ENCODE data around the gene CD2BP2.

The CD2BP2 gene

GRCh38 chr16:30371248-30371816 is 16.2 kb upstream of the CD2BP2 start:
- Histone ChIP-seq H3K18ac (ENCODE audit: low read length) (no peak overlapping the region), H4K5ac (ENCODE audit: low read length) (peak overlapping the region; percentile 84), H3K36me3 (ENCODE audit: control insufficient read depth, insufficient read depth, low read length) (no peaks in the 10 kb centered on the region), H2BK5ac (ENCODE audit: low read length) (no peak overlapping the region), H3K56ac (ENCODE audit: low read length) (peak overlapping the region; percentile 69), H3K23ac (ENCODE audit: low read length) (no peak overlapping the region), H3K4me1 (ENCODE audit: control insufficient read depth, low read depth, low read length) (peaks cover 20% of the 10 kb centered on the region), H2AK5ac (ENCODE audit: low read length) (peak overlapping the region; percentile 36), H3K9ac (ENCODE audit: low read length) (peak overlapping the region; percentile 62), H2BK120ac (ENCODE audit: low read depth, low read length) (no peak overlapping the region), H3K4me2 (ENCODE audit: low read length) (peak overlapping the region; percentile 64), H3K79me1 (ENCODE audit: low read length) (peaks cover 23% of the 10 kb centered on the region), H2BK15ac (replicated peaks; ENCODE audit: low read depth) (no peak overlapping the region), H3K27ac (ENCODE audit: low read depth, low read length) (peak overlapping the region; percentile 13), H3K4ac (ENCODE audit: low read depth, low read length) (no peak overlapping the region), H3K79me2 (ENCODE audit: control insufficient read depth, insufficient read depth, low read length) (peaks cover 28% of the 10 kb centered on the region), H3K27me3 (ENCODE audit: insufficient read depth, low read length, poor library complexity) (no peaks in the 10 kb centered on the region), H3K4me3 (ENCODE audit: low read length) (no peak overlapping the region), H4K8ac (ENCODE audit: low read depth, low read length) (no peak overlapping the region)
- WGBS (ENCODE audit: extremely low coverage, insufficient coverage, low lambda C conversion rate) = no CpG with 5 or more reads among the region's 11 CpGs
- no peak for DNase-seq

- Histone ChIP-seq H3K9ac (ENCODE audit: low read length) (peak within 1 kb of the TSS; percentile 84), H3K23ac (ENCODE audit: low read length) (no peak within 1 kb of the TSS), H3K56ac (ENCODE audit: low read length) (peak within 1 kb of the TSS; percentile 87), H2AK5ac (ENCODE audit: low read length) (peak within 1 kb of the TSS; percentile 36), H3K4me1 (ENCODE audit: control insufficient read depth, low read depth, low read length) (peaks cover 20% of the 10 kb centered on the region), H3K4me3 (ENCODE audit: low read length) (peak within 1 kb of the TSS; percentile 43), H3K36me3 (ENCODE audit: control insufficient read depth, insufficient read depth, low read length) (no peaks in the 10 kb centered on the region), H3K27me3 (ENCODE audit: insufficient read depth, low read length, poor library complexity) (no peaks in the 10 kb centered on the region), H3K4me2 (ENCODE audit: low read length) (peak within 1 kb of the TSS; percentile 96), H3K18ac (ENCODE audit: low read length) (peak within 1 kb of the TSS; percentile 44), H3K27ac (ENCODE audit: low read depth, low read length) (peak within 1 kb of the TSS; percentile 64), H3K4ac (ENCODE audit: low read depth, low read length) (peak within 1 kb of the TSS; percentile 86), H2BK15ac (replicated peaks; ENCODE audit: low read depth) (no peak within 1 kb of the TSS), H3K79me2 (ENCODE audit: control insufficient read depth, insufficient read depth, low read length) (peaks cover 30% of the 10 kb centered on the region), H4K8ac (ENCODE audit: low read depth, low read length) (no peak within 1 kb of the TSS), H2BK120ac (ENCODE audit: low read depth, low read length) (peak within 1 kb of the TSS; percentile 18), H3K79me1 (ENCODE audit: low read length) (peaks cover 23% of the 10 kb centered on the region), H4K5ac (ENCODE audit: low read length) (no peak within 1 kb of the TSS), H2BK5ac (ENCODE audit: low read length) (no peak within 1 kb of the TSS)
- WGBS (ENCODE audit: extremely low coverage, insufficient coverage, low lambda C conversion rate) = no CpG with 5 or more reads among the region's 40 CpGs
- DNase-seq = peak; percentile 100
Observed at GRCh38 chr16:30370456-30371247, 15.5 kb upstream of the CD2BP2 start, which contains the start of gene TBC1D10B. TSS of gene TBC1D10B (minus strand) at chr16:30370494. CDS start at chr16:30370183, 311 bp downstream.

GRCh38 chr16:30369938-30370455 is 14.9 kb upstream of the CD2BP2 start:
- H3K79me2 ChIP-seq (ENCODE audit: control insufficient read depth, insufficient read depth, low read length) = peaks cover 30% of the 10 kb centered on the region
- H3K27me3 ChIP-seq (ENCODE audit: insufficient read depth, low read length, poor library complexity) = no peaks in the 10 kb centered on the region
- H2BK15ac ChIP-seq (replicated peaks; ENCODE audit: low read depth) = no peak overlapping the region
- H2BK5ac ChIP-seq (ENCODE audit: low read length) = no peak overlapping the region
- no peak overlapping the region for H3K4me2 ChIP-seq (ENCODE audit: low read length)
- DNase-seq = no peak
- peak overlapping the region; percentile 84 for H3K9ac ChIP-seq (ENCODE audit: low read length)
- peak overlapping the region; percentile 18 for H2BK120ac ChIP-seq (ENCODE audit: low read depth, low read length)
- no peak overlapping the region for H4K5ac ChIP-seq (ENCODE audit: low read length)
- no peak overlapping the region for H4K8ac ChIP-seq (ENCODE audit: low read depth, low read length)
- H3K79me1 ChIP-seq (ENCODE audit: low read length) = peaks cover 27% of the 10 kb centered on the region
- H3K36me3 ChIP-seq (ENCODE audit: control insufficient read depth, insufficient read depth, low read length) = peaks cover 2% of the 10 kb centered on the region
- peak overlapping the region; percentile 86 for H3K4ac ChIP-seq (ENCODE audit: low read depth, low read length)
- H3K4me1 ChIP-seq (ENCODE audit: control insufficient read depth, low read depth, low read length) = peaks cover 20% of the 10 kb centered on the region
- peak overlapping the region; percentile 87 for H3K56ac ChIP-seq (ENCODE audit: low read length)
- H2AK5ac ChIP-seq (ENCODE audit: low read length) = no peak overlapping the region
- no CpG with 5 or more reads among the region's 76 CpGs for WGBS (ENCODE audit: extremely low coverage, insufficient coverage, low lambda C conversion rate)
- H3K23ac ChIP-seq (ENCODE audit: low read length) = no peak overlapping the region
- peak overlapping the region; percentile 43 for H3K4me3 ChIP-seq (ENCODE audit: low read length)
- peak overlapping the region; percentile 44 for H3K18ac ChIP-seq (ENCODE audit: low read length)
- H3K27ac ChIP-seq (ENCODE audit: low read depth, low read length) = peak overlapping the region; percentile 64

GRCh38 chr16:30369091-30369937 is 14.2 kb upstream of the CD2BP2 start:
- DNase-seq = no peak
- Histone ChIP-seq H4K8ac (ENCODE audit: low read depth, low read length) (no peak overlapping the region), H3K27me3 (ENCODE audit: insufficient read depth, low read length, poor library complexity) (no peaks in the 10 kb centered on the region), H3K27ac (ENCODE audit: low read depth, low read length) (no peak overlapping the region), H3K79me1 (ENCODE audit: low read length) (peaks cover 27% of the 10 kb centered on the region), H4K5ac (ENCODE audit: low read length) (no peak overlapping the region), H2AK5ac (ENCODE audit: low read length) (no peak overlapping the region), H3K79me2 (ENCODE audit: control insufficient read depth, insufficient read depth, low read length) (peaks cover 30% of the 10 kb centered on the region), H3K4me2 (ENCODE audit: low read length) (peak overlapping the region; percentile 96), H2BK120ac (ENCODE audit: low read depth, low read length) (peak overlapping the region; percentile 18), H2BK5ac (ENCODE audit: low read length) (no peak overlapping the region), H3K23ac (ENCODE audit: low read length) (no peak overlapping the region), H2BK15ac (replicated peaks; ENCODE audit: low read depth) (no peak overlapping the region), H3K4me3 (ENCODE audit: low read length) (peak overlapping the region; percentile 5), H3K4ac (ENCODE audit: low read depth, low read length) (peak overlapping the region; percentile 86), H3K56ac (ENCODE audit: low read length) (peak overlapping the region; percentile 87), H3K4me1 (ENCODE audit: control insufficient read depth, low read depth, low read length) (peaks cover 20% of the 10 kb centered on the region), H3K36me3 (ENCODE audit: control insufficient read depth, insufficient read depth, low read length) (peaks cover 2% of the 10 kb centered on the region), H3K9ac (ENCODE audit: low read length) (peak overlapping the region; percentile 84), H3K18ac (ENCODE audit: low read length) (peak overlapping the region; percentile 44)
- no CpG with 5 or more reads among the region's 45 CpGs for WGBS (ENCODE audit: extremely low coverage, insufficient coverage, low lambda C conversion rate)

GRCh38 chr16:30368792-30369090 is 13.6 kb upstream of the CD2BP2 start:
- Histone ChIP-seq H3K18ac (ENCODE audit: low read length) (no peak overlapping the region), H3K36me3 (ENCODE audit: control insufficient read depth, insufficient read depth, low read length) (peaks cover 2% of the 10 kb centered on the region), H3K4me1 (ENCODE audit: control insufficient read depth, low read depth, low read length) (peaks cover 20% of the 10 kb centered on the region), H2AK5ac (ENCODE audit: low read length) (no peak overlapping the region), H4K8ac (ENCODE audit: low read depth, low read length) (no peak overlapping the region), H3K79me2 (ENCODE audit: control insufficient read depth, insufficient read depth, low read length) (peaks cover 30% of the 10 kb centered on the region), H2BK15ac (replicated peaks; ENCODE audit: low read depth) (no peak overlapping the region), H3K27ac (ENCODE audit: low read depth, low read length) (no peak overlapping the region), H3K4me2 (ENCODE audit: low read length) (peak overlapping the region; percentile 96), H4K5ac (ENCODE audit: low read length) (no peak overlapping the region), H3K56ac (ENCODE audit: low read length) (peak overlapping the region; percentile 87), H3K79me1 (ENCODE audit: low read length) (peaks cover 27% of the 10 kb centered on the region), H3K9ac (ENCODE audit: low read length) (peak overlapping the region; percentile 84), H2BK120ac (ENCODE audit: low read depth, low read length) (no peak overlapping the region), H3K4me3 (ENCODE audit: low read length) (peak overlapping the region; percentile 5), H3K4ac (ENCODE audit: low read depth, low read length) (no peak overlapping the region), H2BK5ac (ENCODE audit: low read length) (no peak overlapping the region), H3K27me3 (ENCODE audit: insufficient read depth, low read length, poor library complexity) (no peaks in the 10 kb centered on the region), H3K23ac (ENCODE audit: low read length) (no peak overlapping the region)
- WGBS (ENCODE audit: extremely low coverage, insufficient coverage, low lambda C conversion rate) = no CpG with 5 or more reads among the region's 4 CpGs
- DNase-seq = no peak

All from mesendoderm (in vitro differentiated cells).